HEK293 (cell line): ENCODE measurements around the gene TTBK1.

Experiments
- BCL11A ChIP-seq: fragments of 450-650 bp; formaldehyde crosslinking; IDR thresholded peaks from 2 replicates; pipeline ENCODE4 v1.5.1; 2016; ENCODE audit warnings: low read depth, missing biosample characterization, missing genetic modification characterization
- HOXA7 ChIP-seq: sonication (generic); formaldehyde crosslinking; IDR thresholded peaks from 2 replicates; pipeline ENCODE4 v1.8.1; 2022; ENCODE audit warnings: missing genetic modification reagents, borderline replicate concordance
- KLF16 ChIP-seq: fragments of 450-650 bp; formaldehyde crosslinking; IDR thresholded peaks from 2 replicates; pipeline ENCODE4 v1.5.1; 2017; ENCODE audit warnings: missing biosample characterization, missing genetic modification characterization
- OVOL3 ChIP-seq: fragments of 450-650 bp; formaldehyde crosslinking; IDR thresholded peaks from 2 replicates; pipeline ENCODE4 v1.5.1; 2016; ENCODE audit warnings: missing biosample characterization, missing genetic modification characterization
- SCRT1 ChIP-seq: fragments of 450-650 bp; formaldehyde crosslinking; IDR thresholded peaks from 2 replicates; pipeline ENCODE4 v1.5.1; 2016; ENCODE audit warnings: missing biosample characterization, missing genetic modification characterization, borderline replicate concordance
- ZNF10 ChIP-seq: fragments of 450-650 bp; formaldehyde crosslinking; IDR thresholded peaks from 2 replicates; pipeline ENCODE4 v1.5.1; 2017; ENCODE audit warnings: missing biosample characterization, missing genetic modification characterization
- ZNF146 ChIP-seq: fragments of 450-650 bp; formaldehyde crosslinking; IDR thresholded peaks from 2 replicates; pipeline ENCODE4 v1.5.1; 2016; ENCODE audit warnings: missing biosample characterization, missing genetic modification characterization
- ZNF211 ChIP-seq: fragments of 450-650 bp; formaldehyde crosslinking; IDR thresholded peaks from 2 replicates; pipeline ENCODE4 v1.5.1; 2016; ENCODE audit warnings: low read depth, missing biosample characterization, missing genetic modification characterization
- ZNF677 ChIP-seq: fragments of 450-650 bp; IDR thresholded peaks from 2 replicates; pipeline ENCODE4 v1.5.0; 2018; ENCODE audit warnings: missing biosample characterization, mild to moderate bottlenecking, missing genetic modification characterization, moderate library complexity
- ZNF837 ChIP-seq: fragments of 450-650 bp; formaldehyde crosslinking; IDR thresholded peaks from 2 replicates; pipeline ENCODE4 v1.5.1; 2016; ENCODE audit warnings: missing biosample characterization, missing genetic modification characterization
- TF ChIP-seq, protein P1 (sequence below): fragments of 450-650 bp; formaldehyde crosslinking; IDR thresholded peaks from 2 replicates; pipeline ENCODE4 v1.5.1; 2016; ENCODE audit warnings: missing biosample characterization, missing genetic modification characterization
- TF ChIP-seq, protein P2 (sequence below): sonication (generic); formaldehyde crosslinking; IDR thresholded peaks from 2 replicates; pipeline ENCODE4 v1.8.1; 2022; ENCODE audit warnings: mild to moderate bottlenecking, moderate library complexity, missing genetic modification reagents

DNA sequence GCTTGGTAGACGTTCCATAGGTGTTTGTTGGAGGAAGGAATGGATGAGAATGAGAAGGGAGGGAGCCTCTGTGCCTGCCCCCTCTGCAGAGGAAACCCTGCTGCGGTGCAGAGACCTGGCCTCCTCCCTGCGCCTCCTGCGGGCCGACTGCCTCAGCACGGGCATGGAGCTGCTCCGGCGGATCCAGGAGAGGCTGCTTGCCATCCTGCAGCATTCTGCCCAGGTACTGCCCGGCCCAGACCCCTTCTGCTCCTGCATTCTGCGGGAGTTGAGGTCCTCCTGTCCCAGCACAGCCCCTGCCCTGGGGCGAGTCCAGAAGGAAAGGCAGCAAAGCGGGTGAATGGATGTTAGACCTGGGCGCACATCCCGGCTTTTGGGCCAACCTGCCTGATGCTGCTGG is 20.1 kb upstream of the TTBK1 start:
- TF ChIP-seq, protein P1, sequence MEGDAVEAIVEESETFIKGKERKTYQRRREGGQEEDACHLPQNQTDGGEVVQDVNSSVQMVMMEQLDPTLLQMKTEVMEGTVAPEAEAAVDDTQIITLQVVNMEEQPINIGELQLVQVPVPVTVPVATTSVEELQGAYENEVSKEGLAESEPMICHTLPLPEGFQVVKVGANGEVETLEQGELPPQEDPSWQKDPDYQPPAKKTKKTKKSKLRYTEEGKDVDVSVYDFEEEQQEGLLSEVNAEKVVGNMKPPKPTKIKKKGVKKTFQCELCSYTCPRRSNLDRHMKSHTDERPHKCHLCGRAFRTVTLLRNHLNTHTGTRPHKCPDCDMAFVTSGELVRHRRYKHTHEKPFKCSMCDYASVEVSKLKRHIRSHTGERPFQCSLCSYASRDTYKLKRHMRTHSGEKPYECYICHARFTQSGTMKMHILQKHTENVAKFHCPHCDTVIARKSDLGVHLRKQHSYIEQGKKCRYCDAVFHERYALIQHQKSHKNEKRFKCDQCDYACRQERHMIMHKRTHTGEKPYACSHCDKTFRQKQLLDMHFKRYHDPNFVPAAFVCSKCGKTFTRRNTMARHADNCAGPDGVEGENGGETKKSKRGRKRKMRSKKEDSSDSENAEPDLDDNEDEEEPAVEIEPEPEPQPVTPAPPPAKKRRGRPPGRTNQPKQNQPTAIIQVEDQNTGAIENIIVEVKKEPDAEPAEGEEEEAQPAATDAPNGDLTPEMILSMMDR, result no peak
- TF ChIP-seq, protein P2, sequence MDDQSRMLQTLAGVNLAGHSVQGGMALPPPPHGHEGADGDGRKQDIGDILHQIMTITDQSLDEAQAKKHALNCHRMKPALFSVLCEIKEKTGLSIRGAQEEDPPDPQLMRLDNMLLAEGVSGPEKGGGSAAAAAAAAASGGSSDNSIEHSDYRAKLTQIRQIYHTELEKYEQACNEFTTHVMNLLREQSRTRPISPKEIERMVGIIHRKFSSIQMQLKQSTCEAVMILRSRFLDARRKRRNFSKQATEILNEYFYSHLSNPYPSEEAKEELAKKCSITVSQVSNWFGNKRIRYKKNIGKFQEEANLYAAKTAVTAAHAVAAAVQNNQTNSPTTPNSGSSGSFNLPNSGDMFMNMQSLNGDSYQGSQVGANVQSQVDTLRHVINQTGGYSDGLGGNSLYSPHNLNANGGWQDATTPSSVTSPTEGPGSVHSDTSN, result no peak
- TF ChIP-seq ZNF146 (tag by site-specific recombination) (no peak), KLF16 (tag by site-specific recombination) (no peak), OVOL3 (no peak), BCL11A (no peak), ZNF677 (tag by site-specific recombination) (no peak), ZNF837 (no peak), ZNF211 (tag by site-specific recombination) (no peak), ZNF10 (no peak), SCRT1 (tag by site-specific recombination) (no peak), HOXA7 (no peak)
